CD4-positive, CD25-positive, alpha-beta regulatory T cell (primary cell): Measurements from ENCODE around the gene KIAA1328. TPM values are rescaled to one million over a fixed set of nuclear protein-coding genes. Genes with fewer than 3 reads are reported as not detected.
"Not testable (repeated sequence)": the region's sequence is repeated elsewhere in the genome, so short reads cannot be mapped to it uniquely, and the experiment has no call there.

Experiments
- ATAC-seq, 2 donors: fragments of 150-1000 bp; cut with Tn5 transposase; one replicate each; pipeline ENCODE4 v1.10.0; 2021; ENCODE audit warnings: low read depth in 2 of 2, moderate number of reproducible peaks in 2 of 2, moderate library complexity in 1 of 2
- DNase-seq, 3 donors: peaks; one replicate each; pipeline versions ENCODE4 v3.0.0 to v3.0.0-alpha.2; 2012 to 2022; ENCODE audit warnings: mixed read lengths in 1 of 3
- H3K27ac ChIP-seq: one replicate; pipeline ENCODE4 v1.7.0; 2013; ENCODE audit warnings: mild to moderate bottlenecking, low read length; ENCODE audit not compliant: insufficient read depth, poor library complexity, severe bottlenecking
- H3K27me3 ChIP-seq: one replicate; pipeline ENCODE4 v1.7.0; 2013; ENCODE audit warnings: low read length; ENCODE audit not compliant: control insufficient read depth, insufficient read depth
- H3K36me3 ChIP-seq: one replicate; pipeline ENCODE4 v1.7.0; 2013; ENCODE audit warnings: mild to moderate bottlenecking, low read length, moderate library complexity; ENCODE audit not compliant: control insufficient read depth, insufficient read depth
- H3K4me1 ChIP-seq: 2 replicates; pipeline ENCODE4 v1.7.0; 2013; ENCODE audit warnings: mild to moderate bottlenecking, low read length; ENCODE audit not compliant: insufficient read depth, control insufficient read depth, poor library complexity, severe bottlenecking
- H3K4me3 ChIP-seq: one replicate; pipeline ENCODE4 v1.7.0; 2013; ENCODE audit warnings: low read depth, mild to moderate bottlenecking, low read length, moderate library complexity
- H3K9me3 ChIP-seq, 2 experiments: 1 replicate in 1 of 2; 2 replicates in 1 of 2; pipeline ENCODE4 v1.7.0; 2013; ENCODE audit warnings: low read length in 2 of 2, mild to moderate bottlenecking in 1 of 2, moderate library complexity in 1 of 2; ENCODE audit not compliant: control insufficient read depth in 2 of 2
- H3K27ac Mint-ChIP-seq, 3 donors: one replicate each; pipeline ENCODE4 v1.8.0; 2020 to 2022; ENCODE audit warnings: mild to moderate bottlenecking in 3 of 3, mixed read lengths in 3 of 3, moderate library complexity in 2 of 3
- H3K27me3 Mint-ChIP-seq: one replicate; pipeline ENCODE4 v1.8.0; 2022; ENCODE audit warnings: mild to moderate bottlenecking, mixed read lengths
- H3K36me3 Mint-ChIP-seq: one replicate; pipeline ENCODE4 v1.8.0; 2020; ENCODE audit warnings: mixed read lengths
- H3K4me1 Mint-ChIP-seq, 4 donors: one replicate each; pipeline ENCODE4 v1.8.0; 2020 to 2022; ENCODE audit warnings: mixed read lengths in 4 of 4, mild to moderate bottlenecking in 1 of 4
- H3K4me3 Mint-ChIP-seq, 4 donors: one replicate each; pipeline ENCODE4 v1.8.0; 2020 to 2022; ENCODE audit warnings: mild to moderate bottlenecking in 4 of 4, mixed read lengths in 4 of 4, moderate library complexity in 3 of 4
- H3K9me3 Mint-ChIP-seq, 7 donors: one replicate each; pipeline ENCODE4 v1.8.0; 2020 to 2022; ENCODE audit warnings: mixed read lengths in 7 of 7, mild to moderate bottlenecking in 3 of 7, moderate library complexity in 2 of 7
- polyA plus RNA-seq, 4 donors: library from polyadenylated mRNA; unstranded; fragments of 300-500 nt; fragmentation: Illumina TruSeq; gene quantifications; one replicate each; pipeline ENCODE4 v1.2.3, GENCODE V29; 2021
- total RNA-seq: library from RNA; stranded (reverse); gene quantifications from one replicate; pipeline ENCODE4 v1.2.3, GENCODE V29; 2022

The KIAA1328 gene
- total and polyA plus RNA-seq, 5 donors from 2014 or later, result 7.9 to 15.4 (median 8.5) TPM

DNA sequence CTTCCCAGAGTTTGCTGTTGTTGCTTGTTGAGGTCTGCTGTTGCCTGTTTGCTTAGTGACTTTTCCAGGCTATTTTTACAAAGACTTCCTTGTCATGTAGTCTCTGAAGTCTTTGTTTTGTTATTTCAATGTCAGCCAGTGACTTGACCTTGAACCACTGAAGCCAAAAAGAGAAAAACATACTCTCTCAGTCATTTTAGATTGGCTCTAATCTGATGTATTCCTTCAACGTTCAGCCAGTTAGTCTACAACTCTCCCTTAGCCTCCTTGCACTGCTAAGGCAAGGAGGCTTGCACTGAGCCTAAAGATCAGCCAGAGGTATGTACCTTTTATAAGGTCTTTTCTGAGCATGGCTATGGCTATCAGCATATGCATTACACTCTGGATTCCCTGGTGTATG, 27.9 kb downstream of the KIAA1328 start:
- no peak overlapping the region for H3K27ac Mint-ChIP-seq
- H3K9me3 Mint-ChIP-seq, result peaks cover 0 to 14% (median 4%) of the 10 kb centered on the region in 7 donors
- no peaks in the 10 kb centered on the region for H3K27me3 ChIP-seq
- H3K36me3 ChIP-seq, result peaks cover 14% of the 10 kb centered on the region
- no peaks in the 10 kb centered on the region for H3K27me3 Mint-ChIP-seq
- DNase-seq (no peak), ATAC-seq (no peak)
- H3K4me1 ChIP-seq, result no peaks in the 10 kb centered on the region
- H3K4me1 Mint-ChIP-seq, result peaks cover 0 to 16% (median 3%) of the 10 kb centered on the region in 4 donors
- no peak overlapping the region for H3K27ac ChIP-seq
- no peak overlapping the region for H3K4me3 Mint-ChIP-seq
- H3K36me3 Mint-ChIP-seq, result peaks cover 55% of the 10 kb centered on the region
- H3K9me3 ChIP-seq, result peaks cover 8 to 9% of the 10 kb centered on the region in 2 experiments
- no peak overlapping the region for H3K4me3 ChIP-seq

GRCh38 chr18:36862182-36862581, 33.3 kb downstream of the KIAA1328 start:
- no peak overlapping the region for H3K27ac ChIP-seq
- Mint-ChIP-seq H3K27ac (no peak overlapping the region), H3K27me3 (no peaks in the 10 kb centered on the region), H3K4me1 (peaks cover 0 to 31% (median 7%) of the 10 kb centered on the region in 4 donors), H3K36me3 (peaks cover 48% of the 10 kb centered on the region), H3K9me3 (peaks cover 0 to 3% (median 0%) of the 10 kb centered on the region in 7 donors), H3K4me3 (no peak overlapping the region)
- no peaks in the 10 kb centered on the region for H3K9me3 ChIP-seq
- no peak overlapping the region for H3K4me3 ChIP-seq
- DNase-seq, result peak in 1 of 3 donors; percentile 23
- no peaks in the 10 kb centered on the region for H3K27me3 ChIP-seq
- ATAC-seq, result no peak
- peaks cover 8% of the 10 kb centered on the region for H3K36me3 ChIP-seq
- no peaks in the 10 kb centered on the region for H3K4me1 ChIP-seq

GRCh38 chr18:36867056-36867455, 38.1 kb downstream of the KIAA1328 start:
- peaks cover 0 to 1% (median 0%) of the 10 kb centered on the region in 7 donors for H3K9me3 Mint-ChIP-seq
- H3K36me3 Mint-ChIP-seq, result peaks cover 47% of the 10 kb centered on the region
- Histone ChIP-seq H3K27ac (no peak overlapping the region), H3K9me3 (no peaks in the 10 kb centered on the region), H3K4me3 (no peak overlapping the region), H3K4me1 (no peaks in the 10 kb centered on the region), H3K36me3 (no peaks in the 10 kb centered on the region), H3K27me3 (no peaks in the 10 kb centered on the region)
- DNase-seq (no peak), ATAC-seq (no peak)
- H3K27me3 Mint-ChIP-seq, result no peaks in the 10 kb centered on the region
- H3K27ac Mint-ChIP-seq, result no peak overlapping the region
- H3K4me1 Mint-ChIP-seq, result peaks cover 1 to 24% (median 7%) of the 10 kb centered on the region in 4 donors
- no peak overlapping the region for H3K4me3 Mint-ChIP-seq

- Histone ChIP-seq H3K9me3 (no peaks in the 10 kb centered on the region), H3K27ac (no peak overlapping the region), H3K4me1 (no peaks in the 10 kb centered on the region), H3K4me3 (no peak overlapping the region), H3K27me3 (no peaks in the 10 kb centered on the region), H3K36me3 (no peaks in the 10 kb centered on the region)
- Mint-ChIP-seq H3K4me3 (no peak overlapping the region), H3K9me3 (peaks cover 0 to 7% (median 3%) of the 10 kb centered on the region in 7 donors), H3K4me1 (peaks cover 0 to 16% (median 3%) of the 10 kb centered on the region in 4 donors), H3K27ac (no peak overlapping the region), H3K36me3 (peaks cover 39% of the 10 kb centered on the region), H3K27me3 (no peaks in the 10 kb centered on the region)
- ATAC-seq (no peak), DNase-seq (no peak)
These were observed 42.9 kb downstream of the KIAA1328 start for GRCh38 chr18:36871801-36872200.

GRCh38 chr18:36872329-36872728, 43.4 kb downstream of the KIAA1328 start:
- Histone ChIP-seq H3K36me3 (no peaks in the 10 kb centered on the region), H3K27ac (no peak overlapping the region), H3K4me1 (no peaks in the 10 kb centered on the region), H3K27me3 (no peaks in the 10 kb centered on the region), H3K4me3 (no peak overlapping the region), H3K9me3 (no peaks in the 10 kb centered on the region)
- DNase-seq (no peak), ATAC-seq (no peak)
- H3K9me3 Mint-ChIP-seq, result peaks cover 0 to 7% (median 3%) of the 10 kb centered on the region in 7 donors
- H3K27me3 Mint-ChIP-seq, result no peaks in the 10 kb centered on the region
- peaks cover 0 to 20% (median 4%) of the 10 kb centered on the region in 4 donors for H3K4me1 Mint-ChIP-seq
- H3K36me3 Mint-ChIP-seq, result peaks cover 37% of the 10 kb centered on the region
- H3K4me3 Mint-ChIP-seq, result no peak overlapping the region
- no peak overlapping the region for H3K27ac Mint-ChIP-seq

- ATAC-seq, result not testable (repeated sequence)
- H3K36me3 Mint-ChIP-seq, result peaks cover 45% of the 10 kb centered on the region
These were observed 44.9 kb downstream of the KIAA1328 start for GRCh38 chr18:36873826-36874225.

GRCh38 chr18:36879796-36880195, 50.9 kb downstream of the KIAA1328 start:
- Mint-ChIP-seq H3K4me1 (peaks cover 0 to 25% (median 5%) of the 10 kb centered on the region in 4 donors), H3K36me3 (peaks cover 31% of the 10 kb centered on the region)
- H3K36me3 ChIP-seq, H3K4me3 ChIP-seq, H3K27ac ChIP-seq, H3K27me3 Mint-ChIP-seq, H3K9me3 ChIP-seq, H3K4me1 ChIP-seq, H3K9me3 Mint-ChIP-seq, H3K27ac Mint-ChIP-seq, DNase-seq, H3K27me3 ChIP-seq, H3K4me3 Mint-ChIP-seq, ATAC-seq: not testable (repeated sequence)

More at GRCh38 chr18:36873826-36874225, 44.9 kb downstream of the KIAA1328 start:
- H3K9me3 ChIP-seq, H3K27ac ChIP-seq, H3K4me3 Mint-ChIP-seq, H3K27me3 ChIP-seq, H3K9me3 Mint-ChIP-seq, H3K4me1 ChIP-seq, H3K27me3 Mint-ChIP-seq, DNase-seq, H3K36me3 ChIP-seq, H3K4me3 ChIP-seq: not testable (repeated sequence)
- H3K4me1 Mint-ChIP-seq, result peaks cover 0 to 20% (median 4%) of the 10 kb centered on the region in 4 donors
- H3K27ac Mint-ChIP-seq, result peak overlapping the region in 1 of 3 donors; percentile 6

DNA sequence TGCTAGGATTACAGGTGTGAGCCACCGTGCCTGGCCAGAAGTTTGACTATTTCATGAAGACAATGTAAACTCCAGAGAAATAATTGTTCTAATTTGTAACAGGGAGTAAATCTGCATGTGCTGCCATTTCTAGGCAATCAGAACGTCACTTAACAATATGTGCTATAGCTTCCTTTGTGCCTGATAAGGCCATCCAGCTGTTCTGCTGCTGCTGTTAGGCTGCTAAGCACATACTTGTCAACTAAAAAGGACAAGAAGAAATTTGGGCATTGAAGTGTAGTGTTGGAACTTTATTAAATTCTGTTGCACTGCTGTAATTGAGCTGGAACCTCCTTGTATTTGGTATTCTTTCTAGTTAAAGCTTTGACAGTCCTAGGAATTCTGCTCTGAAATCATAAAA, 57.1 kb downstream of the KIAA1328 start:
- Mint-ChIP-seq H3K36me3 (peaks cover 14% of the 10 kb centered on the region), H3K27me3 (no peaks in the 10 kb centered on the region), H3K4me3 (no peak overlapping the region), H3K4me1 (peaks cover 6 to 17% (median 13%) of the 10 kb centered on the region in 4 donors), H3K27ac (no peak overlapping the region), H3K9me3 (peaks cover 0 to 4% (median 0%) of the 10 kb centered on the region in 7 donors)
- H3K4me1 ChIP-seq, result no peaks in the 10 kb centered on the region
- H3K4me3 ChIP-seq, result no peak overlapping the region
- H3K9me3 ChIP-seq, result no peaks in the 10 kb centered on the region
- no peaks in the 10 kb centered on the region for H3K36me3 ChIP-seq
- DNase-seq, result no peak
- no peak overlapping the region for H3K27ac ChIP-seq
- H3K27me3 ChIP-seq, result no peaks in the 10 kb centered on the region
- ATAC-seq, result no peak
